NK-92 (cell line): ENCODE results near the gene PRKN.

Experiments
- DNase-seq: peaks from one replicate; lab custom pipeline; 2025; ENCODE audit not compliant: unreplicated experiment; lab: John Stamatoyannopoulos, UW

Gene PRKN

DNA sequence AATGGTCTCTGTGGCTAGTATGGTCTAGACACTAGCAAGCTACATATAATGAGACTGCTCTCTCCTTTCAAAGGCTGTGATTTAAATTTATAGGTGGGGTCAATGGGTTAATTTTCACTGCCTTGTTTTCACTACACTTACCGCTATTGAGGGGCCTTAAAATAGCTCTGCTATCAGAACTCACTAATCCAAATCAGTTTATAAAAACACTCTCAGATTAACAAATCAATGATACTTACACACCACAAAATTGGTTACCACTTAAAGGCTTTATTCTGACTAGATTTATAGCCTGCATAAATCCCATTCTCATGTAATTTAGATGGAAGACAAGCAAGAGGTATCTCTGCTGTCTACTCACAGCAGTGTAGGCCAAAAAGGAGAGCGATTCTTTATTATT is 1140.7 kb downstream of the PRKN start:
- no peak for DNase-seq

DNA sequence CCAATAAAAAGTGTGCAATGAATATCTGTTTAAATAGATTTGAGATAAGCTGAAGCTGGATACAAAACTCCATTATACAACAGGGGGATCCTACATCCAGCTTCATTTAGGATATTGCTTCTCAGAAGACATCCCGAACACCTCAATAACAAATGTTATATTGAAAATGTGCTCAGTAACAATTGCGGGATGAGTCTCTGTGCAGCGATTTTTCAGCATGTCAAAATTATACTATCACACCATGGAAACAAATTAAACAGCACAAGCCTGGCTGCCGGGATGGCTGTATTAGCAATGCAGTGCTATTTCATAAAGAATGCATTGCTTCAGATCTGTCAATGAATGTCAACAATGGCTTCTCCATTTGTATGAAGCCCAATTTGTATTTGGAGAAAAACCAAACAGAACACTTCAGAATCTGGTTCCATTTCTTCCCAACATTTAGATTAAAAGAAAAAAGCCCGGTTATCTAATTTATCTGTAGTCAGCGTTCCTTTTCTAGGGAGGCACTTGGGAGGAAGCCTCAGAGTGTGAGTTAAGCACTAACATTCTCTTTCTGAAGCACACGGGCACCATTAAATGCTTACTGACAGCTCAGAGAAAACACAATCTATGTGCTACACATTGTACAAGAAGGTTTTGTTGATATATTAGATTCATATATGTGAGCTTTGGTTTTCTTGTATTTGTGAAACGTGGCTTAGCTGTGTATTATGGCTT is 1142.8 kb downstream of the PRKN start:
- DNase-seq: no peak

DNA sequence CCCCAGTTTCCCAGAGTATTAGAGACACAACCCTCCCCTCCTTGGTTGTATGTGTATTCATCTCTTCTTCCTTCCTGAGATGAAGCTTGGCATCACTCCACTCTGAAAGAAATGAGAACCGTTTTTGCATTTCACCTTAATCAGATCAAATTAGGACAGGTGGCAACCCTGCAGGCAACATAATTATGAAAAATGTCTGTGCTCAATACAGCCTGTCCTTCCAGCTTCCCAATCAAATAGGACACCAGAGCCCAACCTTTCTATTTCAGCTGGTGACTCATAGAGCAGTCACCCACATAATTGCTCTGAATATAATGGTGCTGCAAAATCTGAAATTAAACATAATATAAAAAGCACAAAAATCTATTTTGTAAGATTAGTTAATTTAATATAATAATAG is 1143.5 kb downstream of the PRKN start:
- no peak for DNase-seq

DNA sequence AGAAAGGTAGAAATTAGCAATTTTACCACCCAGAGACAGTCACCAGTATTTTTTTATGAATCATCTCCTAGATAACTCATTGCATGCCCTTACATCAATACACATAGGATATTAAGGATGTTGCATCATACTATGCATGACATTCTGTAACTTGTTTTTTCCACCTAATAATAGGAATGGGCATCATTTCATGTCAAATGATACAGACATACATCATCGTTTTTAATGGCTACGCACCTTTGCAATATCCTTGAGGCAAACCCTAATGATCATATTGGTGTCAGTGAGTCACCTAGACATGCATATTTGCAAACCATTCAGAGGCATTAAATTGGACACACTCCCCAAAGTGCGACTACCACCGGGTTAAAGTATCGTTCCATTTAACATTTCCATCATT is 1144.0 kb downstream of the PRKN start:
- no peak for DNase-seq

DNA sequence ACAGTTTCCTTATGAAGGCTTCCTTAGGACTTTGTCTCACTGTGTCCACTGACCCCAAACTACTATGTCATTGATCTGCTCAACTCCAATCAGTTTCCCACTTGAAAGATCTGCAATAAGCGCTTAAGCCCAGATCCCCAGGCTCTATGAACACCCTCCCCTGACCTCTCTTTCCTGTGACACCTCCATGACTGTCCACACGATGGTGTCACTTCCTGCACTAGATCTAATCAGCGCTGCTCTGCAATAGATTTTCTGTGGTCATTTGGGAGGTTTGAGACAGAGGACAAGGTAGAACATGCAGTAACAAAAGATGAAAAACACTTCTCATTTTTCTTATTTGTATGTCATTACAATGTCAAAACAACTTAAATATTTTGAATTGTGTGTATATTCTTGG is 1149.1 kb downstream of the PRKN start:
- no peak for DNase-seq

DNA sequence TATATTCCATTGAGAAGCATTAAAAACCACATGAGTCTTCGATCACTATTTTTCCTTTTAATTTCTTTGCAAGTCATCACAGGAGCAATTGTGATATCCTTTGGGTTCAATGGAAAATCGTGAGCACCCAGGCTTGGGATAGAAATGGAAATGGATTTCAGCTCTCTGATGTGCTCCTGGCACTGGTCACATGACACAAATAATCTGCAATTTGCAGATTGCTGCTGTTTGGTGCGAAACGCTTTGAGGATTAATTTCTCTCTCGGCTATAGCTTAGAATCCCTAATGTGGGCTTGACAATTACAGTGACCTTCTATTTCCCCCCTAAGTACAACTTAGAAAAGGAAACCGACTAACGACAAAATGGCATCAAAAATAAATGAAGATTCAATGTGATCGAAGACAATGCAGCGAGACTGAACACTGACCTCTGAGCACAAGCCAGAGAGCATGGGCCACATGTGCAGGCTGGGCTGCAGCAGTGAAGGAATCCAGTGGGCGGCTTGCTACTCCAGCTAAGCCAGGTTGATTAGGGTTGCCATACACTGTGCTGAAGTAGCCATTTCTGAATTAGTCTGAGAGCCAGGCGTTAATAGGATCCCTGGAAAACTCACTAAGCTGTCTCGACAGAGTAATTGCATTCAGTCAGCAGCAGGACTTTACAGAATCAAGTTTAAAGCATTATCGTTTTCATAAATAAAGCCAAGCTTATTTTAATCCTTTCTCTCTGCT is 1151.9 kb downstream of the PRKN start:
- DNase-seq: no peak

DNA sequence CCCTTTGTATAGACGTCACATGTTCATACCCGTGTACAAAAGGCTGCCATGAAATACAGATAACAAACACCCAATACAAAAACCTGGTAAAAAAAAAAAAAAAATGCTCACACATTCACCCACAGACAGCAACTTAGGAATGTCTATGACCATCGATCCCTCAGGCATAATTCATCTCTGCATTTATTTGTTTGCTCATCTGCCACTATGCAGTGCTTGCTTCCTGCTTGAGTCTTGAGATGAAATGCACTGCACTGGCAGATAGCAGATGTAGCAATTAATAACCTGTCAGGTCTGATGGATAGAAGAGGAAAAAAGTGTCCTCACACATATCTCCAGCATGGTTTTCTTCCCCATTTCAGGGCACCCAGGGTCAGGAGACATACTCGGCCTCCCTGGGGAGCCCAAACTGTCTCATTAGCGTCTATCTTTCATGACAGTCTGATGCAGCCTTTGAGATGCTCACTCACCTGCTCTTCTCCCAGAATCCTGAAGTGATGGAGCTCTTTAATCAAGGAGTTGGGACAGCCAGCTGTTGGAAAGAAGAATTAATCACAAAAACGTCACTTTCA is 1158.6 kb downstream of the PRKN start:
- DNase-seq: no peak

DNA sequence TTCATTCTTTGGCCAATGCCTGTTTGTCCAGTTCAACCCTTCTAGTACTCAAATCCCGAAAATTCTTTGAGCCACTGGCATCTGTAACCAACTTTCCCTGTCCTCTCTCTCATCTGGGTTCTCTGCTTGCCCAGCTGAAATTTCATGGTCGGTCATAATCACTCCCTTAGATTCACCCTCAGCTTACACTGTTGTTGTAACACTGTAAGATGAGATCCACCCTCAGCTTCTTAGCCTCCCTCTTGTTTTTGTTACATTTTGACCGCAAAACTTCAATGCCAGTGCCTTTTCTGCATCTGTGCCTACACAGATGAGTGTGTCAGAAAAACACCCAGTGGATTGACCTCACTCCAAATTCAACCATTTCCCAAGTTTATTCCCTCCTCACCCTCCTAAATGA is 1162.6 kb downstream of the PRKN start:
- no peak for DNase-seq

DNA sequence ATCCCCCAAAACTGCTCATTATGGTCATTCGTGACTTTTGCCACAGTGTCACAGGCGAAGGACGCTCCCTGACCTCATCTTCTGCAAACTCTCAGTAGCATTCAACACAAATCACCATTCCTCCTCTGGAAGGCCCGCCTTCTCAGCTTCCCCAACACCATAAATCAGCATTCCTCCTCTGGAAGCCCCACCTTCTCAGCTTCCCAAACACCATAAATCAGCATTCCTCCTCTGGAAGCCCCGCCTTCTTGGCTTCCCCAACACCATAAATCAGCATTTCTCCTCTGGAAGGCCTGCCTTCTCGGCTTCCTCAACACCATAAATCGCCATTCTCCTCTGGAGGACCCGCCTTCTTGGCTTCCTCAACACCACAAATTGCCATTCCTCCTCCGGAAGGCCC is 1165.7 kb downstream of the PRKN start:
- DNase-seq: no peak

DNA sequence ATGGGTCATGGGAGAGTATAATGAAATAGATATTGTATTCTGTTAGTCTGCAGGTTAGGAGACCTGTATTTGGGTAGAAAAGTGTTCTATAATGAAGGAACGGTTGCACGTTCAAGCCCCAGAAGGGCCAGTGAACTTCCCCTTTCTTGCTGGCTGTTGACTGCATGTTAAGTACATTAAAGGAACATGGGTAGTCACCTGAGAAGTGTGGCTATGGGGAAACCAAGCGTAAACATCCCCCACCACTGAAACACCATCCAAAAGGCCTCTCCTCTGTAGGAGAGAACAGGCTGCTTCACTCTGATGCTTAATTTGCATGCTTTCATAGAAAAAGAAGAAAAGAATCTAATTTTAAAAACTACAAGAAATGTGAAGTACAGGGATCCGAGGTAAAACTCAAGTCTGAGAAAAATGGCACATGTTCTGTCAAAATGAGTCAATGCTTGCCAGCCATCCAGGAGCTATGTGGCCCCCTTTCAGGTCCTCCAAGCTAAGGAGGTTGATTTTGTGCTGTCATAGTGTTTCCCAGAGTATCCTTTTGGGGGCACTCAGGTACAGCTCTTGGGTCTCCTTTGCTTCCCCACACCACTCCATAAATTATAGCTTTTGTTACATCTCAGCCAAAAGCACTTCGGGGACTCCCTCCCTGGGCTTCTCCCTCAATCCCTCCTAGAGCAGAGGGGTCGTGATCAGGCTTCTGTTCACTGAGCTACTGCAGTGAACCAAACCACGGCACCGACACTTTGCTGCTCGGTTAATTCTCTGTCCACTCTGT is 1170.0 kb downstream of the PRKN start:
- DNase-seq: no peak

DNA sequence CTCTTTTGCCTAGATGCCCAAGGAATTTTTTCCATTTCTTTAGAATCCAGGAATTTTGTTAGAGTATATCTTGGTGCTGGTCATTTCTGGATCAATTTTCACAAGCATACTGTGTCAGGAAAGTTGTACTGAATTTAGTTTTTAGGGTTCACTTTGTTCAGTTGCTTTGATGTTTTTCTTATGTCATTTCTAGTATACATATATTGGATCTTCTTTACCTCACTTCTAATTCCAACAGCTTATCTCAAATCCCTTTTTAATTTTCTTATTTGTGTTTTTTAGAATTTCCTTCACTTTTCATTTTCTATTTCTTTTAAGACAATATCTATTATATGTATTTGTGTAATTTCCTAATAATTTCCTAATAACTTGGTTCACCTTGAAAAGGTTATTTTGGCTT is 1172.7 kb downstream of the PRKN start:
- no peak for DNase-seq

DNA sequence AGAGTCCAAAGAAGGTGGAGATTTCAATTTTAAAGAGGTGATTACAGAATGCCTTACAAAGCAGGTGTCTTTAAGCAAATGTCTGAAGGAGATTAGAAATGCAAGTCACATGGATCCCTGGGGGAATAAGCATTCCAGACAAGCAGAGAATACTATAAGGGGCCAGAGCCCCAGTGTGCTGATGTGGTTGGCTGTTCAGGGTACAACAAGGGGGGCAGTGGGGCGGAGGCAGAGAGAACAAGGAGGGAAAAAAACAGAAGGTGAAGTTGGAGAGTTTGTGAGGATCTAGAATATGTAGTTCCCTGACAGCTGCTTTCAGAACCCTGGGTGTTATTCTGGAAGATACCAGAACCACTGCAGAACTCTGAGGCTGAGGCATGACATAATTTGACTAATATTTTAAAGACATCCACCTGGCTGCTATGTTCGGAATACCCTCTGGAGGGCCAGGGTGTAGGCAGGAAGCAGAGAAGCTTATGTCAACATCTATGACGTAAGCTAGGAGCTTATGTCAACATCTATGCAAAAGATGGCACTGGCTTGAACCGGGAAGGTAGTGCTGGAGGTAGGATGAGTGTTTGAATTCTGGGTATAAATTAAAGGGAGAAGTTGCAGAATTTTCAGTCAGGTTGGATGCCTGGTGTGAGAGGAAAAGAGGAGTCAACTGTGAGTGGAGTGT is 1177.5 kb downstream of the PRKN start:
- DNase-seq: no peak

DNA sequence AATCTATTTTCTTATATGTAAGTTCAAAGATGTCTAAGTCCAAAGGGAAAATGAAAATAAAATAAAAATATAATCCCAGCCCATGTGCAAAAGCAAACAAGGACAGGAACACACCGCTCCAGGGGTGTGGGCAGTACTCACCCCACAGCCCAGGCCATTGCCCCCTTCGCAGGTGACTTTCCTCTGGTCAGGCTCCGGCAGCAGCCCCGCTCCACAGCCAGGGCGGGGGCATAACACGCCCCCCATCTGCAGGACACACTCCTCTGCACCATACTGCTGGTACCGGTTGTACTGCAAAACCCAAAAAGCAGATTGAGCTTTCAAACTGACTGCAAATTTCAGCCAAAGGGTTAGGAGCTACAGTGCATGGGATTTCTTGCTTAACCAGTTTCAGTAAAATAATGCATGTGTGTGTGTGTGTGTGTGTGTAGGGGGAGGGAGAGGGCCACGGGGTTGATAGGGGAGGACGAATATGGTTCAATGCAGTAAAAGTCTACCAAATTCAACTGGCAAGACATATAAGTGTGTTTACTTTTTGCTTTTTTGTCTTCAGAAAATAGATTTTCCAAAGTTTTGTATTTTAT is 1178.8 kb downstream of the PRKN start:
- DNase-seq: no peak

DNA sequence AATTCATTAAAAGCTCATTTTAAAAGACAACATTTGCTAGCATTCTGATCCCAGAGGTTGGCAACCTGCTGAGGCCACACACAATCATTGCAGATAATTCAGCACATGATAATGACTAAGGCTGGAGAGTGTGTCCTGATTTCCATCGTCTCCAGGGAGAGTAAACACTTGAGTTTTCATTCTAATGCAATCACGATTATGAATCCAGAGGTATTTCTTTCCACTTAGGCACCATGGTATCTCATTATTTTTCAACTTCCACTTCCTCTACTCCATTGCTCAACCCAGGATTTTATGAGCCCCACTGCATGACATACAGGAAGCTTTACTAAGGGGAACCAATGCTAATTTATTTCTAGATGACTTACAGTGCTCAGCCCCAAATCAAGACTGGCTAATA is 1179.9 kb downstream of the PRKN start:
- no peak for DNase-seq

DNA sequence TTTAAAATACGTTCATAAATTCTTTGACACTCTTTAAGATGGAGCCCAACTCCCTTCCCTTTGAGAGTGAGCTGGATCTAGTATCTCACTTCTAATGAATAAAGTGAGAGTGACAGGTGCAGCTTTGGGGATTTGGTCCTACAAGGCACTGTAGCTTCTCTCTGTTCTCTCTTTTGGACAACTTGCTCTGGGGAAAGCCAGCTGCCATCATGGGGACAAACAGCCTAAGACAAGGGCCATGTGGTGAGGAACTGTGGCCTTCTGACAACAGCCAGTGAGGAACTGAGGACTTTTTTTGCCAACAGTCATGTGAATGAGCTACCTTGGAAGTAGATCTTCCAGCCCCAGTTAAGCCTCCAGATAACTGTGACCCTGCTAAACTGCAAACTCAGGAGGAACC is 1180.9 kb downstream of the PRKN start:
- DNase-seq: no peak

DNA sequence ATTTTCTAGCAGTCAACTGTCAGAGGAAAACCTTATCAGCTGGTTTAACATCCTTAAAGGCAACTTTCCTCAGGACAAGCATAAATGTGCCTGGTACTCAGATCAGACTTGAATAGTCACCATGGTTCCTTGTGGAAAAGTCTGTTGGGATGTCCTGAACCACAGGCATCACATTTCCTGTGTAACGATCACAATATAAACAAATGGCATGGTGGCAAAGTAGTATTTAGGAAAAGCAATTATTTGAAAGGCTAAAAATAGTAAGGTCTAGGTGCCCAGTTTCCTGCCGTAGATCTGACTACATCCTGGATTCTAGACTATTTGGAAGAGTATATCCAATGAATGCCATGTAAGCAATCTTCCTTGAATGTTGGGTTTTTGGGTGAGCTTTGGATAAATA is 1181.8 kb downstream of the PRKN start:
- no peak for DNase-seq

DNA sequence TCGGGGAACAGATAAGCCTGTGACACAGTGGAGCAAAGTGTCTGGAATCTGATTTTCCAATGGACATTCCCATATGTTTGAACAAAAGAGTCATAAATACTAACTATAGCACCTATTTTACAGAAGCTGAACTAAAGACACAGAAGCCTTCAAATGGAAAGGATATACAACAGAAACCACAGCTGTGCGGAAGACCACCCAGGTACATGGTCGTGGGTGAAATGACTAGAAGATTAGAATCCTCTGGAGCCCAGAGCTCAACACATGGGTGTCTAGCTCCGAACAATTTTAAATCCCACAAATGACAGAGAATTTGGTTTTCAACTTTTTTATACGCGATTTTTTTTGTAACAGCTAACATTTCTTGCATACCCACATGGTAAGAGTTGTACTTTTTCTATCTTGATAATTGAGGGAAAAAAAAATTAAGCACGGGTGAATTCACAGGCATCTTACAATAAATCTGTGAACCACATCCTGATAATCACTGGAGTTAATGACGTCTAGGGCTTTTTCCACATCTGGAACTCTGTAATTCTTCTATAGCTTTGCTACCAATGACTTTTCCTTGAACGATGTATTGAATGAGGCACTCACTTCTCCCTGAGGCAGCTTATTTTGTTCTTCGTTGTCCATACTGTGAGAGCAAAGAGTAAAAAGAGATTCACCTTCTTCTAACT is 1182.6 kb downstream of the PRKN start:
- DNase-seq: no peak

DNA sequence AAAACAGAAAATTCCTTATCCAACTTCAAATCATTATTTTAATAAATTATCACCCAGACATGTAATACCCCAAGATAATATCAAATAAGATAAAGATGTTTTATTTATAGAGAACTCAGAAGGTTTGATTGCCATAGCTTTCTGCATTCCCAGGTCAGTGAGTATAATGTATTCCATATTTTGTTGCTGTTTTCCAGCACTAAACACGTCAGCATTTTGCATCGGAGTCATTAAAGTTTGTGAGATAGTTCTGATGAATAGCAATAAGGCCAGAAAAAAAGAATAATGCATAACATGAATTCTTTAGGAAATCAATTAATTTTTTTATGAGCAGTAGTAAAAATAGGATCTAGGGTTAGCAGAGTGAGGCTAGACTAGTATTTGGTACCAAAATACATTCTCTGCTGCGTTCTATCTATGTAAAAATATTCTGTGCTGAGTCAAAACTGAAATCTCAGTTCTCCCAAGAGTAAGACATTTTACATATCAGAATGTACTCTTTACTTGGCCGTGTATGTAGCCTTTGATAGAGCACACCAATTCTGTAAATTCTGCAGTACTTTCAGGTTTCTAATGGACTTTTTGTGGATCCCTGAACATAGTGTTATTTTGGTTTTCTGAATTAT is 1183.8 kb downstream of the PRKN start:
- no peak for DNase-seq

DNA sequence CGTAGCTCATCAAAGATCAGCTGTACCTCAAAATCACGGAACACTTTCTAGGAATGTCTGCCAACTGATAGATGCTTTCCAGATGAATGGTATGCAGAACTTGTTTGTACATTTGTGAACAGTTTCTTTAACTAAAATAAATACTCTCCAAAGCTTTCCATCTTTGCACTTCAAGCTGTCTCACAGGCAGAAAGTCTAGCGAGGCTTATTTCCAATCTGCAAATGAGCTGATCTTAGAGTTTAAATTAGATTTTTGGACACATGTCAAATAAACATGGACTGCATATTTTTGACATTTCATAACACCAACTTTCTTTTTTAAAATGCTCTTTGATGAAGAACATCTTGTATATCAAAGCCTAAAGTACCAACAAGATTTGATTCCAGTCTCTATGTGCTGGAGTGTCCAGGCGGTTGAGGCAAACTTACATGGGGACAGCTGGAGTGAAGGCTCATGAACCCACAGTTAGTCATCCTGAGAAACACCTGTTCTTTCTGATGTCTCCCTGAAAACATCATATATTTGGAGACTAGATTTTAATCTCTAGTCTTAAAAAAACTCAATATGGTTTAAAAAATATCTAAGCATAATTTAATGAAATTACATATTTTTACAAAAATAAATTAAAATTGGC is 1185.1 kb downstream of the PRKN start:
- DNase-seq: no peak
